ENCODE data around the gene HPSE2.
"Not testable (repeated sequence)": the region's sequence is repeated elsewhere in the genome, so short reads cannot be mapped to it uniquely, and the experiment has no call there.

Gene HPSE2

DNA sequence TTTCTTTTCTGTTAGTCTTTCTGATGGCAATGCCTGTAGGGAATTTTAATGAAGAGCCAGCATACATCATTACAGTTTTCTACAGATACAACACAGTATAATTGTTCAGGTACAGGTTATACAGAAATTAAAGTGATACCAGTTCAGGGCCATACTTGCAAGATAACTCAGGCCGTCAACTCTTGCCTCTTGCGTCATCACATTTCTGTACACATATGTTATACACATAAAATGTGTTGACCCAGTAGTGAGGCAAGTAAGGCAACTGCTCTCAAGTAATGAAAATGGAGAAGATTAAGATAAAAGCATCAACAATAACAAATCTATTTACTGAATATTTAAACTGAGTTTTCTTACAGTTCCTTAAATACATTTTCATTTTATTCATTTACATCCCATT lies 317.8 kb downstream of the HPSE2 start:
- no peak for DNase-seq (ENCODE audit: insufficient read length, low spot score)
- FAIRE-seq, result no peak
- TF ChIP-seq SPI1 (IDR thresholded peaks at IDR 0.05; ENCODE audit: low read depth, low read length) (no peak), POU2F2 (IDR thresholded peaks at IDR 0.05; ENCODE audit: low read depth, low read length) (no peak), POLR2AphosphoS5 (IDR thresholded peaks at IDR 0.05; ENCODE audit: low read depth, low read length) (no peak), POLR2A (IDR thresholded peaks at IDR 0.05; ENCODE audit: low read depth, low read length) (no peak), TAF1 (IDR thresholded peaks at IDR 0.05; ENCODE audit: low read depth, low read length) (no peak), PAX5 (IDR thresholded peaks at IDR 0.05; ENCODE audit: insufficient read depth, low read length, severe bottlenecking) (no peak)

DNA sequence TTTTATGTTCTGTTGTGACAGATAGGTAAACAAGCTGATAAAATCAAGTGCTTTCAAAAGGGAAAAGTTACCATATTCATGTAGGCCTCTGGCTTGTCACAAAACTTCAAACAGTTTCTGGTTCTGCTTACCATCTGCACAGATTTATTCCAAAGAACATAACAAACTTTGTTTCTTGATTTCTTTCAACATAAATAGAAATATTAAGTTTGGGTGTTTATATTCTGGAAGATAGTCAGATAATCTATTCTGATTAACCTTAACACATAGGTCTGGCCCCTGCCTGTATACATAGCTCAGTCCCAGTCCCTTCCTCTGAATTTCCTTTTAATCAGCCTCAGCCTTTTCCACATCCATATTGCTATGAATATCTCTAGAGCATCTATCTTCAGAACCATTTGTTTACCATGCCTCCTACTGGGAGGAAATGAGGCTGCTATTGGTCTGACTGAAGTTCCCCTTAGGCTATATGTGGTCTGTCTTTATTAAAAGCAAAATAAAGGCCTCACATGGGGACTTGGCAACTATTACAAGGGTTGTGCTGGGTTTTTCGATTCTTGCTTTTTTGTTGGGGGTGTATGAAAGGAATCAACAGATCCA lies 319.0 kb downstream of the HPSE2 start:
- no peak for TF ChIP-seq POU2F2 (IDR thresholded peaks at IDR 0.05; ENCODE audit: low read depth, low read length)
- FAIRE-seq (no peak), DNase-seq (ENCODE audit: insufficient read length, low spot score) (no peak)

DNA sequence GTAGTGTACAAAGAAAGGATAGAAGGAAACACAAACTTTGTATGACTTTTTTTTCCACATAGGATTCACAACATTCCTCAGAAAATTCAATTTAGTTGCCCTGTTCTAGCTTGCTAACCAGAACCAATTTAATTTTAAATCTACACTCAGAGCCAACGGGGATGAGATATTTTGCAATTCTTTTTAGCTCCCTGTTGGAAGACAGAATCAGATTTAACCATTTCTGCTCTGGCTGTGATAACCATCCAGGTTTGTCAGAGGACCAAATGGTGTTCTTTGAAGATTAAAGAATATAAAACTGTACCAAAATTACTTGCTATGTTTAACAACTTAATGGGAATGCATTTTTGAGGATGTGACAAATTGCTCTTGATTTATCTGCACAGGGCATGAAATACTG lies 319.7 kb downstream of the HPSE2 start:
- no peak for DNase-seq (ENCODE audit: insufficient read length, low spot score)
- TF ChIP-seq SPI1 (IDR thresholded peaks at IDR 0.05; ENCODE audit: low read depth, low read length), result no peak
- TF ChIP-seq TAF1 (IDR thresholded peaks at IDR 0.05; ENCODE audit: low read depth, low read length), result no peak
- no peak for TF ChIP-seq POU2F2 (IDR thresholded peaks at IDR 0.05; ENCODE audit: low read depth, low read length)
- TF ChIP-seq PAX5 (IDR thresholded peaks at IDR 0.05; ENCODE audit: insufficient read depth, low read length, severe bottlenecking), result no peak
- no peak for TF ChIP-seq POLR2A (IDR thresholded peaks at IDR 0.05; ENCODE audit: low read depth, low read length)
- no peak for TF ChIP-seq POLR2AphosphoS5 (IDR thresholded peaks at IDR 0.05; ENCODE audit: low read depth, low read length)
- FAIRE-seq, result no peak

DNA sequence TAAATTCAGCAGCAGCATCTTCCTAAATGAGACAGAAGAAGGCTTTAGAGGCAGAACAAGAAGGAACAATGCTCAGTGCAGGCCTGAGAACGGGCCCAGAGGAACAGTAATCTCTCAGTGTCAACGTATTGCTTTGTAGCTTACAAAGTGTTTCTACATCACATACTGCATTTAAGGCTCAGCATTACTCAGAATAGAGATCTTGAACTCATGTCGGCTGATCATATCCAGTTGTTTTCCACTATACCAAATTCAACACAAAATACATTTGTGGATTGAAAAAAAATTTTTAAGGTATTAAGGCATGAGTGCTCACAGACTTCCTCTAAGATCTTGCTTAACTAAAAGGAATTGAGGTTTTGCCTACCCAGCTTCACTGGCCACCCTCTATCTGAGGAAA lies 325.1 kb downstream of the HPSE2 start:
- TF ChIP-seq POU2F2 (IDR thresholded peaks at IDR 0.05; ENCODE audit: low read depth, low read length), result no peak
- no peak for TF ChIP-seq POLR2AphosphoS5 (IDR thresholded peaks at IDR 0.05; ENCODE audit: low read depth, low read length)
- TF ChIP-seq POLR2A (IDR thresholded peaks at IDR 0.05; ENCODE audit: low read depth, low read length), result no peak
- no peak for TF ChIP-seq PAX5 (IDR thresholded peaks at IDR 0.05; ENCODE audit: insufficient read depth, low read length, severe bottlenecking)
- no peak for TF ChIP-seq SPI1 (IDR thresholded peaks at IDR 0.05; ENCODE audit: low read depth, low read length)
- TF ChIP-seq TAF1 (IDR thresholded peaks at IDR 0.05; ENCODE audit: low read depth, low read length), result no peak
- FAIRE-seq, result no peak
- no peak for DNase-seq (ENCODE audit: insufficient read length, low spot score)

DNA sequence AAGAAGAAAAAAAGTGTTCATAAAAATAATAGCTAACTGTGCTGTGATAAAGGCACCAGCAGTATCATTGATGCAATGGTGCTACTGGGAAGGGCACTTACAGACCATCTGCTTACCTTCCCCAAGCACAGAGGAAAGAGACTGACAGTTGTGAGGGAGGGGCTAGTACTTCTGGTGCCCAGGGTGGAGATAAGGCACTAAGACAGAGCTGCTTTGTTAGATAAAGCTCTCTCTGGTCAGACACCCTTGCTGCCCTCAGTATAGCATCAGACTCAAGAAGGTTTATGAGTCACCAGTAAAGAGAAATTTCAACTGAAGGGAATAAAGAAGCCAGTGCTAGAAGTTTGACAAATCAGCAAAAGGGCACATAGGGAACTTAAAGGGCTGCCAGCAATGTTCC lies 325.6 kb downstream of the HPSE2 start:
- DNase-seq (ENCODE audit: insufficient read length, low spot score), result no peak
- FAIRE-seq, result no peak
- TF ChIP-seq TAF1 (IDR thresholded peaks at IDR 0.05; ENCODE audit: low read depth, low read length) (no peak), PAX5 (IDR thresholded peaks at IDR 0.05; ENCODE audit: insufficient read depth, low read length, severe bottlenecking) (no peak), POU2F2 (IDR thresholded peaks at IDR 0.05; ENCODE audit: low read depth, low read length) (no peak), POLR2AphosphoS5 (IDR thresholded peaks at IDR 0.05; ENCODE audit: low read depth, low read length) (no peak), POLR2A (IDR thresholded peaks at IDR 0.05; ENCODE audit: low read depth, low read length) (no peak), SPI1 (IDR thresholded peaks at IDR 0.05; ENCODE audit: low read depth, low read length) (no peak)

DNA sequence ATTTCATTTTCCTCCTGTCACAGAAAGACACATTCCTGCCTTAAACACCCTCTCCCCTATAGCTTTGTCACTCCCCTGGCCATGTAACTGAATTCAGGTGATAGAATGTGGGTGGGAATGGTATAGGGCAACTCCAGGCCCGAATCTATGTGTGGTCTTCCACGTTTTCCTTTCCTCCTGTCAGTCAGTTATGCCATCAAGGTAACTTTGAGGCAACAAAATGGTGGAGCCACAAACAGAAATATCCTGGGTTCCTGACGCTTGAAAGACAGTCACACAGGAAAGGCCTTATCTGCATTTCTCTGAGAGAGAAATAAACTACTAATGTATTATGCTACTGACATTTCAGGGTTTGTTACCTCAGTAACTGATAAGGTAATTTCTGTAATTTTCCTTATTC lies 326.8 kb downstream of the HPSE2 start:
- DNase-seq (ENCODE audit: insufficient read length, low spot score), result no peak
- TF ChIP-seq POLR2AphosphoS5 (IDR thresholded peaks at IDR 0.05; ENCODE audit: low read depth, low read length) (no peak), POLR2A (IDR thresholded peaks at IDR 0.05; ENCODE audit: low read depth, low read length) (no peak), POU2F2 (IDR thresholded peaks at IDR 0.05; ENCODE audit: low read depth, low read length) (no peak), TAF1 (IDR thresholded peaks at IDR 0.05; ENCODE audit: low read depth, low read length) (no peak), SPI1 (IDR thresholded peaks at IDR 0.05; ENCODE audit: low read depth, low read length) (no peak), PAX5 (IDR thresholded peaks at IDR 0.05; ENCODE audit: insufficient read depth, low read length, severe bottlenecking) (no peak)
- FAIRE-seq, result no peak

DNA sequence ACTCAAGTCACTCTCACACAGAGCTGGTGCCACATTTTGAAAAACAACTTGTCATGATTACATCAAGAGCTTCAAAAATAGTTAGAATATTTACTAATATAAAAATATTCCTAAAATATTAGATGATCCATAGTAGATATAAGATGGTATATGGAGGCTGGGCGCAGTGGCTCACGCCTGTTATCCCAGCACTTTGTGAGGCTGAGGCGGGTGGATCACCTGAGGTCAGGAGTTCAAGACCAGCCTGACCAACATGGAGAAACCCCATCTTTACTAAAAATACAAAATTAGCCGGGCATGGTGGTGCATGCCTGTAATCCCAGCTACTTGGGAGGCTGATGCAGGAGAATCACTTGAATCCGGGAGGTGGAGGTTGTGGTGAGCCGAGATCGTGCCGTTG lies 327.4 kb downstream of the HPSE2 start:
- FAIRE-seq; DNase-seq (ENCODE audit: insufficient read length, low spot score): not testable (repeated sequence)

DNA sequence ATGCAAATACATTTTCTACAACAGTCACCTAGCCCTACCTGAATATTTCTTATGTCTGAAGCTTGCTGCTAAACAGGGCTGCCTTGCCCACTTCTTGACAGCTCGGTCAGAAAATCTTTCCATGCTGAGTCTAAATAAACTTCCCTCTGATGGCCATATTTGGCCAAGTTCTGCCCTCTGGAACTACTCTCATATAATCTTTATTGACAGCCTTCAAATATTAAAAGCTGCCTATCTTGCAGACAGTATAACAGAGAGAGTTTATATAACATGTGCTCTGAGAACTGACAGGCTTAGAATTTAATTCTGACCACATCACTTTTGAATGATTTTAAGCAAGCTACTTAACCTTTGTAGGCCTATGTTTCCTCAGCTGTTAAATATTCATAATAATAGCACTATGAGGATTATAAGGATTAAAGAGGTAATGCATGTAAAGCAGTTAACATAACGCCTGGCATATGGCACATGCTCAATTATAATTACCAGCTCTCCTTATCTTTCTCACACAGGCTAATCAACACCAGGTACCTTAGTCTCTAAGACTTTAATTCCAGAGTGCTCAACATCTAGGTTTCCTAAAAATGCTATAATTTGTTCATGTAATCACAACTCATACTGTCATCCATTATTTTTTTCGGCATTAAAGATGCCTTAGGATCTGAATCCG lies 334.1 kb downstream of the HPSE2 start:
- no peak for TF ChIP-seq PAX5 (IDR thresholded peaks at IDR 0.05; ENCODE audit: insufficient read depth, low read length, severe bottlenecking)
- no peak for TF ChIP-seq POLR2A (IDR thresholded peaks at IDR 0.05; ENCODE audit: low read depth, low read length)
- TF ChIP-seq SPI1 (IDR thresholded peaks at IDR 0.05; ENCODE audit: low read depth, low read length), result no peak
- no peak for TF ChIP-seq POU2F2 (IDR thresholded peaks at IDR 0.05; ENCODE audit: low read depth, low read length)
- no peak for TF ChIP-seq POLR2AphosphoS5 (IDR thresholded peaks at IDR 0.05; ENCODE audit: low read depth, low read length)
- no peak for TF ChIP-seq TAF1 (IDR thresholded peaks at IDR 0.05; ENCODE audit: low read depth, low read length)
- FAIRE-seq (no peak), DNase-seq (ENCODE audit: insufficient read length, low spot score) (no peak)

DNA sequence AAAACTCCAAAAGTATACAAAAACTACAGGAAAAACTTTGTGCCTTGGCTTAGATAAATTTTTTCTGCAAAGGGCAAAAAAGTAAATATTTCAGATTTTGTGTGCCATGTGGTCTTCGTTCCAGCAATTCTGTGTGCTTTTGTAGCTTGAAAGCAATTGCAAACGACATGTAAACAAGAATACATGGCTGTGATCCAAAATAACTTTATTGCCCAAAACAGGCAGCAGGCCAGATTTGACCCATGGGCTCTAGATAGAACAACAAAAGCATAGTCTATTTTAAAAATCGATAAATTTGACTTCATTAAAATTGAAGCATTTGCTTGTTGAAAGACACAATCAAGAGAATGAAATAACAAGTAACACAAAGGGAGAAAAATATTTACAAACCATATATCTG lies 336.6 kb downstream of the HPSE2 start:
- TF ChIP-seq POLR2AphosphoS5 (IDR thresholded peaks at IDR 0.05; ENCODE audit: low read depth, low read length), result no peak
- TF ChIP-seq POLR2A (IDR thresholded peaks at IDR 0.05; ENCODE audit: low read depth, low read length), result no peak
- no peak for TF ChIP-seq PAX5 (IDR thresholded peaks at IDR 0.05; ENCODE audit: insufficient read depth, low read length, severe bottlenecking)
- no peak for TF ChIP-seq POU2F2 (IDR thresholded peaks at IDR 0.05; ENCODE audit: low read depth, low read length)
- TF ChIP-seq TAF1 (IDR thresholded peaks at IDR 0.05; ENCODE audit: low read depth, low read length), result no peak
- TF ChIP-seq SPI1 (IDR thresholded peaks at IDR 0.05; ENCODE audit: low read depth, low read length), result no peak
- no peak for DNase-seq (ENCODE audit: insufficient read length, low spot score)
- no peak for FAIRE-seq

DNA sequence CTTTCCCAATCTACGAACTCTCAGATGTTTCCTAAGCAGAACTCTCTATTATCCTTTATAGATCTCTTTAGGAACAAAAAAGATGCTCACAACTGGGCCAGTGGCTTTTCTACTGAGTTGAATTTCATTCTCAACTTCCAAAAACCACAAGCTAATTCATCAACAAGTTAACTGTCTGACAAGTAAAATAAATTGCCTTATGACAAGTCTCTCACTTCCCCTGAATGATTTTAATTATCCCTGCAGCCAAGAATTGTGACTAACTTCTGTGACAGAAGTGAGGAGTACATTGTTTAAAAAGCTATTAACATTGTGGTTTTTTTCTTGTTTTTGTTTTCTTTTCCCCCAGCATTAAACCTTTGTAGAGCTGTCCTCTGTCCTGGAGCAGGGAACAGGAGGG lies 343.1 kb downstream of the HPSE2 start:
- no peak for FAIRE-seq
- no peak for TF ChIP-seq TAF1 (IDR thresholded peaks at IDR 0.05; ENCODE audit: low read depth, low read length)
- TF ChIP-seq PAX5 (IDR thresholded peaks at IDR 0.05; ENCODE audit: insufficient read depth, low read length, severe bottlenecking), result no peak
- TF ChIP-seq POLR2A (IDR thresholded peaks at IDR 0.05; ENCODE audit: low read depth, low read length), result no peak
- no peak for TF ChIP-seq POLR2AphosphoS5 (IDR thresholded peaks at IDR 0.05; ENCODE audit: low read depth, low read length)
- no peak for TF ChIP-seq SPI1 (IDR thresholded peaks at IDR 0.05; ENCODE audit: low read depth, low read length)
- TF ChIP-seq POU2F2 (IDR thresholded peaks at IDR 0.05; ENCODE audit: low read depth, low read length), result no peak
- DNase-seq (ENCODE audit: insufficient read length, low spot score), result no peak

Measured in GM12891 (cell line).